Pons (tissue), 1 donor: Measurements from ENCODE around the gene GNAT1.

Experiments used
- DNase-seq: peaks from one replicate; pipeline ENCODE4 v3.0.0-alpha.2; 2016; ENCODE audit warnings: low spot score

Gene GNAT1

GRCh38 chr3:50181985-50182384 lies 9.4 kb upstream of the GNAT1 start:
- no peak for DNase-seq

DNA sequence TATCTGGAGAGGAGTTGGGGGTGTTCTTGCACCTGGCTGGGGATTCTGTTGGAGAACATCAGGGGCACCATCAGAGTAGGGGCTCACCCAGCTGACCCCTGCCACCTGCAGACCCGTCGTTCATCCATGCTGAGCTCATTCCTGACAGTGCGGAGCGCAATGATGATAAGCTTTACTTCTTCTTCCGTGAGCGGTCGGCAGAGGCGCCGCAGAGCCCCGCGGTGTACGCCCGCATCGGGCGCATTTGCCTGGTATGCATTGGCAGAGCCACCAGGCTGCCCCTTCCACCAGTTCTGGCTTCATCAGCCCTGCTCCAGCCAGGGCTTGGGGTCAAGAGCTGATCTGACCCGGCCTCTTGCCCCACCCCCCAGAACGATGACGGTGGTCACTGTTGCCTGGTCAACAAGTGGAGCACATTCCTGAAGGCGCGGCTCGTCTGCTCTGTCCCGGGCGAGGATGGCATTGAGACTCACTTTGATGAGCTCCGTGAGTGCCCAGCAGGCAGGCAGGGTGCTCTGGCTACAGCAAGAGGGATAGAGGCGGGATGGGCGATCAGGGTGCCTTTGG lies 8.8 kb upstream of the GNAT1 start:
- DNase-seq, result no peak

- DNase-seq, result no peak
These were observed 7.7 kb upstream of the GNAT1 start for GRCh38 chr3:50183755-50184154.

GRCh38 chr3:50184242-50184978 lies 7.0 kb upstream of the GNAT1 start:
- DNase-seq, result no peak

DNA sequence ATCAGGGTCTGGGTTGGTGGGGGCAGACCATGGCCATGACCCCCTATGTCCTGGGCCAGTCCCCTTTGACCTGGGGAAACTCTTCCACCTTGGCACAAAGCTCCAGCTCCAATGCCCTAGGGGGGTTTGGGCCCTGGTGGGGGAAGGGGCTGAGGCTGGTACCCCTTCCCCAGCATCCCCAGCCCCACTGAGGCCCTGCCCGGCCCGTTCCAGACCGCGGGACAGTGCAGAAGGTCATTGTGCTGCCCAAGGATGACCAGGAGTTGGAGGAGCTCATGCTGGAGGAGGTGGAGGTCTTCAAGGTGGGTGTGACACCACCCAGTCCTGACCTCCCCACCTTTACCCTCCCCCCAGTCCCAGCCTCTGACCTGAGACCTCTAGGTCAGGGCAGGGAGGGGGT lies 6.2 kb upstream of the GNAT1 start:
- no peak for DNase-seq

- no peak for DNase-seq
These were observed 5.3 kb upstream of the GNAT1 start for GRCh38 chr3:50186096-50186495.

GRCh38 chr3:50187750-50188149 lies 3.7 kb upstream of the GNAT1 start:
- DNase-seq, result no peak

GRCh38 chr3:50189274-50189673 lies 2.1 kb upstream of the GNAT1 start:
- peak; percentile 76 for DNase-seq

DNA sequence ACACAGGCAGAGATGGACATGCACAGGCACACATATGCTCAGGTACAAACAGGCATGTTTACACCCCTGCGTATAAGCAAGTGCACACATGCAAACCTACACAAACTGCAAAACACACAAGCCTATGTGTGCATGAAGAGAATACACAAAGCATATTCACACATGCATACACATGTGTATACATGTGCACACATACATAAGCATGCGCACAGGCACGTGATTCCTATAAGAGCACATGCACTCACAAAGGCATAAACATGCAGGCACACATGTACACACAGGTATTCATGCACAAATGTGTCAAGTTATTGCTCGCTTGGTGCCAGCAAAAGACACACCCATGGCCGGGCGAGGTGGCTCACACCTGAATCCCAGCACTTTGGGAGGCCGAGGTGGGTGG lies 1.4 kb upstream of the GNAT1 start:
- DNase-seq, result no peak

DNA sequence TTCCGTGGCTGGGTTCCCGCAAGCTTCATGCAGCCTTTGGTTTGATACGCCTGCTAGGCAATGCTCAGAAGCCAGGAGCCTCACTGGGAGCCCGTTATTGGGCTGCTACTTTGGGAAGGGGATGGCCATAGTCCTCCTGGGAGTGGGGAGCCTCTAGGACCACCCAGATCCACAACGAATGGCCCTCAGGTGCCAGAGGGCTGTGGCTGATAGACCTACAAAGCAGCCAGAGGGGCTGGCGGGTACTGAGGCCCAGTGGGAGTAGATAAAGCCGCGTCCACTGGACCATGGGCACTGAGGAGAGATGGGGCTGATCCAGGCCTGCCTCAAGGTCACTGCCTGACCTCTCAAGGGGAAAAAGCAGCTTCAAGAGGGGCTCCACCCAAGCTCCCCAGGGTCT lies 714 bp downstream of the GNAT1 start:
- DNase-seq, result no peak

GRCh38 chr3:50192689-50193141 lies 1.3 kb downstream of the GNAT1 start:
- peak; percentile 49 for DNase-seq

DNA sequence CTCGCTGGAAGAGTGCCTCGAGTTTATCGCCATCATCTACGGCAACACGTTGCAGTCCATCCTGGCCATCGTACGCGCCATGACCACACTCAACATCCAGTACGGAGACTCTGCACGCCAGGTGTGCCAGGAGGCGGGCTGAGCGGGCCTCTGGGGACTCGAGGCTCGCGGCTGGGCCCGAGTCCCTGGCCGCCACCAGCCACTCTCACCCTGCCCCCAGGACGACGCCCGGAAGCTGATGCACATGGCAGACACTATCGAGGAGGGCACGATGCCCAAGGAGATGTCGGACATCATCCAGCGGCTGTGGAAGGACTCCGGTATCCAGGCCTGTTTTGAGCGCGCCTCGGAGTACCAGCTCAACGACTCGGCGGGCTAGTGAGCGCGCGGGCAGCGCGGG lies 1.9 kb downstream of the GNAT1 start:
- no peak for DNase-seq

DNA sequence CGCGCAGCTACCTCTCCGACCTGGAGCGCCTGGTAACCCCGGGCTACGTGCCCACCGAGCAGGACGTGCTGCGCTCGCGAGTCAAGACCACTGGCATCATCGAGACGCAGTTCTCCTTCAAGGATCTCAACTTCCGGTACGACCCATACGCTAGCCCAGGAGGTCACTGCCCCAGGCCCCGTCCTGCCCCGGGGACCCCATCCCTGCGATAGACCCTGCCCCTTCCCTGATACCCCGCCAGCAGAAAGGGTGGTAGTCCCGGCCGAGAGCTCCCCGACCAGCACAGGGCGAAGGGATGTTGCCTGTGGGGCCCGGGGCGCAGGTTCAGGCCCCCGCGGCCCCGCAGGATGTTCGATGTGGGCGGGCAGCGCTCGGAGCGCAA lies 2.3 kb downstream of the GNAT1 start:
- DNase-seq, result no peak

DNA sequence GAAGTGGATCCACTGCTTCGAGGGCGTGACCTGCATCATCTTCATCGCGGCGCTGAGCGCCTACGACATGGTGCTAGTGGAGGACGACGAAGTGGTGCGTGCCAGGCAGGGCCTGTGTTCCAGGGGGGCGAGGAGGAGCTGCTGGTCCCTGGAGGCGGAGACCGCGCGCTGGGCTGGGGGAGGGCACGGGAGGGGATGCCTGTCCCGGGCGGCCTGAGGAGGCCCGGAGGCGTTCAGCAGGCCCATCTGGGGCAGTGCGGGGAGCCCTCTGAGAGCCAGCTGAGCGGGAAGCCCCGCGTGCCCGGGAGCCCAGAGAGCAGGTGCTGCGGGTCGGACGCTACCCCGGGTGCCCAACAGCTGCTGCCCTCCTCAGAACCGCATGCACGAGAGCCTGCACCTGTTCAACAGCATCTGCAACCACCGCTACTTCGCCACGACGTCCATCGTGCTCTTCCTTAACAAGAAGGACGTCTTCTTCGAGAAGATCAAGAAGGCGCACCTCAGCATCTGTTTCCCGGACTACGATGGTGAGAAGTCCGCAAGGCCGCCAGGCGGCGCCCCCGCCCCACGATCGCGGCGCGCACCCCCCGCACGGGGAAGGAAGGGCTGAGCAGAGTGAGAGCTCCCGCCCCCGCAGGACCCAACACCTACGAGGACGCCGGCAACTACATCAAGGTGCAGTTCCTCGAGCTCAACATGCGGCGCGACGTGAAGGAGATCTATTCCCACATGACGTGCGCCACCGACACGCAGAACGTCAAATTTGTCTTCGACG lies 2.9 kb downstream of the GNAT1 start:
- DNase-seq, result peak; percentile 63

- DNase-seq, result no peak
These were observed 3.6 kb downstream of the GNAT1 start for GRCh38 chr3:50194903-50195500.

DNA sequence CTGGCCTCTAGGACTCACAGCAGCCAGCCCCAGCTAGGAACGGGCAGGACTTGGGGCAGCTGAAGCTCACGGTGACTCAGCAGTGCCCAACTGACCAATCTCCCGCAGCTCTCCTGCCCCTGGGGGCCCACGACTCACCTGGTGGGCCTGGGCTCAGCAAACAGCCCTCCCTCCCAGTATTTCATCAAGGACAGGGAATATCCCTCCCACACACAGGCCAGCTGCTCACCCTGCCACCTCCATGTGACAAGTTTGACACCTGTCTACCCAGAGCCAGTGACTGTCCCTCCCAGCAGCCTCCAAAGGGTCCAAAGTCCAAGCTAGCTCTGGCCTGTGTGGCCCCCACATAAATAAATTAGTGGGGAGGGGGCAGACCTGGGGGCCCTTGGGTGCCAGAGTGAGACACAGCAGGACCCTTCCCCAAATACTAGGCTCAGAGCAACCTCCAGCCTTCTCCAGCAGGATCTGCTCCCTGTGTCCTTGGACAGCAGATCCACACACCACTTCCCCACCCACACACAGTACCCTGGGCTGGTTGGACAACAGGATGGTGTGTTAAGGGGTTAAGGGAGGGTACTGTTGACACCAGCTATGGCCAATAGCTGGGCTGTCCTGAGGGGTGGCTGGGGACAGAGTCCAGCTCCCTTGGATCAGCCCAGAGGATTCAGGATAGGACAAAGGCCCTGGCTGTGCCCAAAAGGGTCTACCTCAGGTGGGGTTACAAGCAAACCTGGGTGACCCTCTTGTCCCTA lies 4.3 kb downstream of the GNAT1 start:
- no peak for DNase-seq

DNA sequence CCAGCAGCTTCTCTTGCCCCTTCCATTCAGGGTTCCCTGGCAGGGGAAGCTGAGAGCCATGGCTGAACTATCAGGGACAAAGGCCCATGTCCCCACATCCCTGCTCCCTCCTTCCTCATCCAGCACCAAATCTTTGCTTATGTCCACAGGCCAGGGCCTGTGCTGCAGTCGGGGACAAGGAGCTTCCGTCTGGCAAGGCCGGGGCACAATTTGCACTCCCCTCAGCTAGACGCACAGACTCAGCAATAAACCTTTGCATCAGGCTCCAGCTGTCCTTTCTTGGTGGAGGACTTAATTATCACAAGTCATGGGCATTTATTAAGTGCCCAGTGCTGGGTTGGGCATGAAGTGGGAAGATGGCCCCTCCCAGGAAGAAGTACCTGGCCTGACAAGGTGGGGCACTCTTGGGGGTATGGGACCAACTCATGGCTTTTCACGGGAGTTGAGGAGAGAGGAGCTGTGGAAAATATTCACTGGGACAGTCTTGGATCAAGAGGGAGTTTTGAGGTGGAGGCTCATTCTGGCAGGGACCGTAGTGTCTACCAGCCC lies 4.9 kb downstream of the GNAT1 start:
- DNase-seq, result no peak

- no peak for DNase-seq
These were observed 10.3 kb downstream of the GNAT1 start for GRCh38 chr3:50201573-50202315.

DNA sequence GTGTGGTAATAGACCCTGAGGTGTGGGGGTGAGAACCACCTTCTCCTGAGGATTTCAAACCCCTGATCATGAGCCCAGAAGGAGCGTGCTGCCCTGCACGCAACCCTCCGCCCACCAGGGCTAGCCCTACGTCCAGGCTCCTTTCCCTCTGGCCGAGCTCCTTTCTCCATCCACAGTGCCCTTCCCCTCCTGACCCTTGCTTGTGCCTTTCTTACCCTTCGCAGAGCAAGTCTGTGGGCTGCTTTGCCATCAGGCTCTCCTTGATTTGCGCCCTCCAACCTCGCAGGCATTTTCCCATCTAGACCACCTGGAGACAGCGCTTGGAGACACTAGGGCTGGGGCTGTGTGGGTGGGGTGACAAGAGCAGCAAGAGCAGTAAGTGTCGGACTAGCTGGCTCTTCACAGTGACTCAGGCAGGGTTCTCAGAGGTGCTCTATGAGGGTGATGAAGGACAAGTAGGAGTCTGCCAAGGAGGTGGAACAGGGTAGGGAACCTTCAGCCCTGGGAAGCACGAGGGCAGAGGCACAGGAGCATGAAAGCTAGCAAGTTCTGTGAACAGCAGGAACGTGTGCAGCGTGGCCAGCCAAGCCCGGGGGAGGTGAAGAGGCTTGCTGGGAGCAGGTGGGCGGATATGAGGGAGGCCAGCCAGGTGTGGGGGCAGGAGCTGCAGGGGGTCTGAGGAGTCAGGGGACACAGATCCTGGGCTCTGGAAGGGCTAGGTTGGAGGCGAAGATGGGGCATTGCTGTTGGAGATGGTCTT lies 11.1 kb downstream of the GNAT1 start:
- DNase-seq, result no peak

GRCh38 chr3:50203113-50203808 lies 11.9 kb downstream of the GNAT1 start:
- no peak for DNase-seq
